PC-3 (cell line): Measurements from ENCODE around the gene SLC18A2. TPM values are rescaled to one million over a fixed set of nuclear protein-coding genes. Genes with fewer than 3 reads are reported as not detected.
A peak's percentile ranks its signal among the peaks of the same experiment; 100 is the strongest.

Source experiments
- ATAC-seq: fragments of 200-7000 bp; cut with Tn5 transposase; 2 replicates; pipeline ENCODE4 v1.9.1; 2020; ENCODE audit warnings: mild to moderate bottlenecking, moderate library complexity
- BruUV-seq: library from RNA; stranded (reverse); fragments of 400-500 nt; replicated peaks from 2 replicates; lab custom pipeline; 2021; lab: Mats Ljungman, UMichigan
- CTCF ChIA-PET: fragments of 300-600 bp; sonication (Branson Sonifier 250); formaldehyde crosslinking; loops from one replicate; lab custom pipeline; 2022; ENCODE audit warnings: antibody characterized with exemption; lab: Charles Lee
- POLR2A ChIA-PET: fragments of 300-600 bp; sonication (Branson Sonifier 250); formaldehyde crosslinking; loops from one replicate; lab custom pipeline; 2022; ENCODE audit warnings: antibody characterized with exemption; ENCODE audit not compliant: unreplicated experiment; lab: Charles Lee
- DNase-seq: peaks from one replicate; pipeline ENCODE4 v3.0.0-alpha.2; 2015
- H2AFZ ChIP-seq: fragments of 300-600 bp; sonication (generic); 2 replicates; pipeline ENCODE4 v1.6.0; 2016; ENCODE audit warnings: antibody characterized with exemption, low read length
- H3F3A ChIP-seq: fragments of 300-600 bp; sonication (generic); one replicate; pipeline ENCODE4 v1.6.0; 2017; ENCODE audit warnings: antibody characterized with exemption, low read length, control low read depth, mild to moderate bottlenecking; ENCODE audit not compliant: unreplicated experiment
- H3K27ac ChIP-seq: fragments of 300-600 bp; sonication (generic); 2 replicates; pipeline ENCODE4 v1.5.1; 2016; ENCODE audit warnings: mild to moderate bottlenecking, low read length
- H3K27me3 ChIP-seq: fragments of 300-600 bp; sonication (generic); 2 replicates; pipeline ENCODE4 v1.6.1; 2016; ENCODE audit warnings: low read length, mixed read lengths
- H3K36me3 ChIP-seq: fragments of 300-600 bp; sonication (generic); 2 replicates; pipeline ENCODE4 v1.6.1; 2016; ENCODE audit warnings: low read depth, mixed run types, low read length, mixed read lengths
- H3K4me1 ChIP-seq: fragments of 300-600 bp; sonication (generic); 2 replicates; pipeline ENCODE4 v1.5.1; 2016; ENCODE audit warnings: low read length; ENCODE audit not compliant: insufficient read depth
- H3K4me2 ChIP-seq: fragments of 300-600 bp; sonication (generic); 2 replicates; pipeline ENCODE4 v1.6.0; 2016; ENCODE audit warnings: low read length
- H3K4me3 ChIP-seq: fragments of 300-600 bp; sonication (generic); 2 replicates; pipeline ENCODE4 v1.5.1; 2016; ENCODE audit warnings: mild to moderate bottlenecking, low read length, mixed read lengths
- H3K79me2 ChIP-seq: fragments of 300-600 bp; sonication (generic); 2 replicates; pipeline ENCODE4 v1.6.1; 2017; ENCODE audit warnings: low read length, mixed read lengths
- H3K9ac ChIP-seq: fragments of 300-600 bp; sonication (generic); 2 replicates; pipeline ENCODE4 v1.6.0; 2016; ENCODE audit warnings: mild to moderate bottlenecking, low read length
- H3K9me2 ChIP-seq: fragments of 300-600 bp; sonication (generic); replicated peaks from 2 replicates; pipeline ENCODE4 v1.6.1; 2016; ENCODE audit warnings: mixed run types, low read length, mixed read lengths
- H3K9me3 ChIP-seq: fragments of 300-600 bp; sonication (generic); 2 replicates; pipeline ENCODE4 v1.6.1; 2016; ENCODE audit warnings: low read length, mixed read lengths
- H4K20me1 ChIP-seq: fragments of 300-600 bp; sonication (generic); 2 replicates; pipeline ENCODE4 v1.6.1; 2016; ENCODE audit warnings: low read length, mixed read lengths
- CTCF ChIP-seq: fragments of 300-600 bp; sonication (generic); conservative IDR thresholded peaks from 2 replicates; pipeline ENCODE4 v1.5.1; 2017; ENCODE audit warnings: antibody characterized with exemption, low read depth, mild to moderate bottlenecking, low read length
- EZH2 ChIP-seq: fragments of 300-600 bp; sonication (generic); IDR thresholded peaks from one replicate; pipeline ENCODE4 v1.6.1; 2017; ENCODE audit warnings: antibody characterized with exemption, mild to moderate bottlenecking, low read length; ENCODE audit not compliant: unreplicated experiment
- EZH2phosphoT487 ChIP-seq: fragments of 300-600 bp; sonication (generic); IDR thresholded peaks from 2 replicates; pipeline ENCODE4 v1.6.1; 2018; ENCODE audit warnings: mild to moderate bottlenecking, antibody characterized with exemption, low read length, borderline replicate concordance
- intact Hi-C: fragments of 100-400 bp; cut with micrococcal nuclease; formaldehyde crosslinking; loops from 2 replicates; pipeline ENCODE4 v1.9.0; 2023
- total RNA-seq: library from RNA; depleted of rRNA; stranded (reverse); fragments of >200 nt; gene quantifications from 2 replicates; pipeline ENCODE4 v1.2.3, GENCODE V29; 2014

SLC18A2 gene
- total RNA-seq, 1 experiment from 2014 or later: not detected

GRCh38 chr10:117212176-117212575, 28.7 kb upstream of the SLC18A2 start:
- no peaks in the 10 kb centered on the region for H3F3A ChIP-seq
- H3K36me3 ChIP-seq: no peaks in the 10 kb centered on the region
- TF ChIP-seq CTCF (no peak), EZH2 (no peak), EZH2phosphoT487 (no peak)
- no peak overlapping the region for H3K4me3 ChIP-seq
- no peaks in the 10 kb centered on the region for H3K9me2 ChIP-seq
- POLR2A ChIA-PET: no interaction called here
- no peak overlapping the region for H3K9ac ChIP-seq
- no peaks in the 10 kb centered on the region for H3K4me1 ChIP-seq
- intact Hi-C loops: no loop called here
- no peak overlapping the region for H3K4me2 ChIP-seq
- H3K27ac ChIP-seq: no peak overlapping the region
- no peaks in the 10 kb centered on the region for H4K20me1 ChIP-seq
- no peaks in the 10 kb centered on the region for H3K79me2 ChIP-seq
- ATAC-seq (no peak), DNase-seq (no peak)
- H3K27me3 ChIP-seq: peaks cover 6% of the 10 kb centered on the region; the same call in 1 of the 2 replicates
- no peaks in the 10 kb centered on the region for H3K9me3 ChIP-seq
- no TSS peak for BruUV-seq
- CTCF ChIA-PET: no interaction called here
- H2AFZ ChIP-seq: no peak overlapping the region

GRCh38 chr10:117214401-117214800, 26.5 kb upstream of the SLC18A2 start:
- H4K20me1 ChIP-seq: no peaks in the 10 kb centered on the region
- no peak overlapping the region for H3K9ac ChIP-seq
- no peaks in the 10 kb centered on the region for H3K36me3 ChIP-seq
- no peaks in the 10 kb centered on the region for H3K9me3 ChIP-seq
- no peaks in the 10 kb centered on the region for H3K9me2 ChIP-seq
- CTCF ChIA-PET: no interaction called here
- ATAC-seq (no peak), DNase-seq (peak; percentile 60)
- H3K79me2 ChIP-seq: no peaks in the 10 kb centered on the region
- no peak for TF ChIP-seq CTCF
- no peak for TF ChIP-seq EZH2
- peaks cover 6% of the 10 kb centered on the region; the same call in 1 of the 2 replicates for H3K27me3 ChIP-seq
- no peaks in the 10 kb centered on the region for H3K4me1 ChIP-seq
- no TSS peak for BruUV-seq
- no peak overlapping the region for H3K27ac ChIP-seq
- H3F3A ChIP-seq: no peaks in the 10 kb centered on the region
- POLR2A ChIA-PET: interaction anchor here (0.6 kb wide), 1 partner anchor 131 kb away, joined by 3 read pairs; no protein-coding TSS in a partner anchor
- intact Hi-C loops: no loop called here
- H2AFZ ChIP-seq: no peak overlapping the region
- H3K4me2 ChIP-seq: no peak overlapping the region
- no peak overlapping the region for H3K4me3 ChIP-seq

GRCh38 chr10:117215079-117215478, 25.8 kb upstream of the SLC18A2 start:
- intact Hi-C loops: no loop called here
- H3F3A ChIP-seq: no peaks in the 10 kb centered on the region
- ATAC-seq (no peak), DNase-seq (no peak)
- no peak overlapping the region for H3K4me2 ChIP-seq
- H3K9me2 ChIP-seq: no peaks in the 10 kb centered on the region
- no peak overlapping the region for H2AFZ ChIP-seq
- no peaks in the 10 kb centered on the region for H3K79me2 ChIP-seq
- no peaks in the 10 kb centered on the region for H3K36me3 ChIP-seq
- H4K20me1 ChIP-seq: no peaks in the 10 kb centered on the region
- no peaks in the 10 kb centered on the region for H3K4me1 ChIP-seq
- H3K4me3 ChIP-seq: no peak overlapping the region
- CTCF ChIA-PET: no interaction called here
- H3K9me3 ChIP-seq: no peaks in the 10 kb centered on the region
- POLR2A ChIA-PET: interaction anchor here (0.6 kb wide), 1 partner anchor 130 kb away, joined by 3 read pairs; no protein-coding TSS in a partner anchor
- no peak overlapping the region for H3K9ac ChIP-seq
- BruUV-seq: no TSS peak
- no peak for TF ChIP-seq EZH2
- no peak for TF ChIP-seq EZH2phosphoT487
- TF ChIP-seq CTCF: no peak
- no peak overlapping the region for H3K27ac ChIP-seq
- 0 out of 2 replicates have a peak, but pooled peaks cover under 1% of the 10 kb centered on the region for H3K27me3 ChIP-seq
